Ovary (tissue), 9 donors: Measurements from ENCODE around the gene FMN1. TPM values are rescaled to one million over a fixed set of nuclear protein-coding genes. Genes with fewer than 3 reads are reported as not detected.
A peak's percentile ranks its signal among the peaks of the same experiment; 100 is the strongest.

Source experiments
- DNase-seq, 5 donors: peaks; one replicate each; pipeline ENCODE4 v3.0.0-alpha.2; 2019 to 2020
- H3K27ac ChIP-seq, 2 donors: fragments of 200-600 bp; one replicate each; pipeline versions ENCODE4 v1.5.1 to v1.8.0; 2019 to 2022
- H3K27me3 ChIP-seq: fragments of 200-600 bp; one replicate; pipeline ENCODE4 v1.8.0; 2022
- H3K36me3 ChIP-seq: fragments of 200-600 bp; sonication (generic); one replicate; pipeline ENCODE4 v1.5.1; 2019
- H3K4me1 ChIP-seq: one replicate; pipeline ENCODE4 v1.8.1; 2013; ENCODE audit warnings: mild to moderate bottlenecking, moderate library complexity; ENCODE audit not compliant: insufficient read depth
- H3K4me3 ChIP-seq: fragments of 200-600 bp; sonication (generic); one replicate; pipeline ENCODE4 v1.5.1; 2017
- H3K9me3 ChIP-seq, 2 donors: fragments of 200-600 bp in 1 of 2; sonication (generic) in 1 of 2; one replicate each; pipeline versions ENCODE4 v1.5.1 to v1.8.1; 2013 to 2019; ENCODE audit warnings: mild to moderate bottlenecking in 1 of 2, moderate library complexity in 1 of 2
- EP300 ChIP-seq: sonication (generic); formaldehyde crosslinking; IDR thresholded peaks from one replicate; pipeline ENCODE4 v1.6.1; 2017; ENCODE audit warnings: antibody characterized with exemption
- POLR2A ChIP-seq: fragments of 450-650 bp; IDR thresholded peaks from one replicate; pipeline ENCODE4 v1.6.1; 2017; ENCODE audit warnings: antibody characterized with exemption, mild to moderate bottlenecking, moderate library complexity
- WGBS, 3 donors: extraction: QIAGEN DNeasy Blood & Tissue Kit in 1 of 3; methylation state at CpG; one replicate each; pipeline versions ENCODE4 v1.1.5 to v1.1.7; 2013 to 2017; 5-methylcytosine and 5-hydroxymethylcytosine counted together
- intact Hi-C, 4 donors: fragments of 100-400 bp; cut with DNase I; formaldehyde crosslinking; loops; one replicate each; pipeline versions ENCODE4 v1.11.0 to v1.15.1; 2022 to 2023
- polyA plus RNA-seq, 2 donors: library from polyadenylated mRNA; stranded (reverse); fragments of 200-250 nt in 1 of 2; fragments of 350-450 nt in 1 of 2; fragmentation: Illumina TruSeq in 1 of 2; extraction: RNeasy Lipid Tissue Mini Kit (QIAGEN cat#74804) in 1 of 2; gene quantifications; one replicate each; pipeline ENCODE4 v1.2.3, GENCODE V29; 2013 to 2014
- total RNA-seq, 7 donors: library from RNA; depleted of rRNA in 2 of 7; stranded (reverse); fragments of >200 nt in 2 of 7; fragmentation: NEBNext Ultra II Directional in 3 of 7; extraction: Animal tissue kit (Norgen Biotek cat#: 25700) in 3 of 7; gene quantifications; one replicate each; pipeline versions ENCODE4 v1.1.0 to v1.2.4, GENCODE V29; 2016 to 2023
- TF ChIP-seq, protein P1 (sequence below), 3 donors: fragments of 450-650 bp in 2 of 3; fragments of 200-600 bp in 1 of 3; IDR thresholded peaks; one replicate each; pipeline versions ENCODE4 v1.5.1 to v1.8.0; 2016 to 2022; ENCODE audit warnings: antibody characterized with exemption in 3 of 3, mild to moderate bottlenecking in 1 of 3
- donor health status: DM: no; HTN: no; CAD: no; lungs with moderate emphysema.
- donor health status: DM: no; HTN: no; CAD: no.
- donor health status: Bipolar disorder and iron deficiency.
- donor health status: DM: yes; HTN: yes; CAD: no.
- donor health status: DM: no; HTN: no; CAD: no.
- donor health status: DM: yes; HTN: yes; CAD: no.

The FMN1 gene
- total and polyA plus RNA-seq, 9 donors = 0.13 to 16.9 (median 2.6) TPM

DNA sequence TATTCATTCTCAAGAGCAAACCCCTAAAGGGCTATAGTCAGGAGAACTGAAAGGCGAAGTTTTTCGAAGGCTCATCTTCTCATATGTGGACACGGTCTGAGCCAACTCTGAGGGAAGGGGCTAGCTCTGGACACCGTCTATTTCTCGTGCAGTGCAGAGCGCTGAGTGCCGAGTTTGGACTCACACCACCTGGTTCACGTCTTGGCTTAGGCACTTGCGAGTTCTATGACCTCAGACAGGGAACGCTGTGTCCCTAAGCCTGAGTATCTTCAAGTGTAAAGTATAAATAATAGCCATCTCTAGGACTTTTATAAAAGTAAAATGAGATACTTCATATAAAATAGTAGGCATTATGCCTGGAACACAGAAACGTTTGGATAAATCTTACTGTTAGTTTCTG is 223.7 kb downstream of the FMN1 start:
- intact Hi-C loops = no loop called here
- TF ChIP-seq, protein P1, sequence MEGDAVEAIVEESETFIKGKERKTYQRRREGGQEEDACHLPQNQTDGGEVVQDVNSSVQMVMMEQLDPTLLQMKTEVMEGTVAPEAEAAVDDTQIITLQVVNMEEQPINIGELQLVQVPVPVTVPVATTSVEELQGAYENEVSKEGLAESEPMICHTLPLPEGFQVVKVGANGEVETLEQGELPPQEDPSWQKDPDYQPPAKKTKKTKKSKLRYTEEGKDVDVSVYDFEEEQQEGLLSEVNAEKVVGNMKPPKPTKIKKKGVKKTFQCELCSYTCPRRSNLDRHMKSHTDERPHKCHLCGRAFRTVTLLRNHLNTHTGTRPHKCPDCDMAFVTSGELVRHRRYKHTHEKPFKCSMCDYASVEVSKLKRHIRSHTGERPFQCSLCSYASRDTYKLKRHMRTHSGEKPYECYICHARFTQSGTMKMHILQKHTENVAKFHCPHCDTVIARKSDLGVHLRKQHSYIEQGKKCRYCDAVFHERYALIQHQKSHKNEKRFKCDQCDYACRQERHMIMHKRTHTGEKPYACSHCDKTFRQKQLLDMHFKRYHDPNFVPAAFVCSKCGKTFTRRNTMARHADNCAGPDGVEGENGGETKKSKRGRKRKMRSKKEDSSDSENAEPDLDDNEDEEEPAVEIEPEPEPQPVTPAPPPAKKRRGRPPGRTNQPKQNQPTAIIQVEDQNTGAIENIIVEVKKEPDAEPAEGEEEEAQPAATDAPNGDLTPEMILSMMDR (IDR thresholded peaks at IDR 0.05) = no peak
- TF ChIP-seq POLR2A = no peak
- TF ChIP-seq EP300 = no peak
- no peak overlapping the region for H3K4me3 ChIP-seq
- H3K4me1 ChIP-seq = no peaks in the 10 kb centered on the region
- WGBS, 3 donors = 18 to 30% (median 26%) methylated on average over 11 of the region's 11 CpGs
- H3K27me3 ChIP-seq = no peaks in the 10 kb centered on the region
- no peaks in the 10 kb centered on the region for H3K9me3 ChIP-seq
- H3K36me3 ChIP-seq = no peaks in the 10 kb centered on the region
- H3K27ac ChIP-seq = no peak overlapping the region
- peak in 2 of 5 donors; percentile 31 to 67 for DNase-seq

DNA sequence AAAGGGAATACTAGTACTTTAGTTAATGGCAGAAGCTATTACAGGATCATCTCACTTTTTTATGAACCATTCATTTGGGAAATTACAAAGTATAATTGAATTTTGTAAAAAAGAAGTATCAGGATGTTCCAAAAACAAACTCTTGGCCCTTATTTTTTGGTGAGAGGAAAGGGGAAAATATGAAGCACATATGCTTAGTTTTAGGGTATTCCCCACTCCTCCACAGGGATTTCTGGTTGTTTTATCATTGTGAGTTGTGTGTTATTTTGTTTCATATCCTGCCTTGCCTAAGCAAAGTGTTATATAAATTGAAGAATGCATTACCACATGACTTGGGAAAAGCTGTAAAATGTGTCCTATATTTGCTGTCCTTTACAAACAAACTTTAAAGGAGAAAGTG is 227.0 kb downstream of the FMN1 start:
- no peak for DNase-seq
- intact Hi-C loops = no loop called here
- Histone ChIP-seq H3K4me3 (no peak overlapping the region), H3K27me3 (no peaks in the 10 kb centered on the region), H3K4me1 (no peaks in the 10 kb centered on the region), H3K27ac (no peak overlapping the region), H3K9me3 (no peaks in the 10 kb centered on the region), H3K36me3 (no peaks in the 10 kb centered on the region)
- TF ChIP-seq, protein P1 (IDR thresholded peaks at IDR 0.05) = no peak
- no peak for TF ChIP-seq POLR2A
- TF ChIP-seq EP300 = no peak

DNA sequence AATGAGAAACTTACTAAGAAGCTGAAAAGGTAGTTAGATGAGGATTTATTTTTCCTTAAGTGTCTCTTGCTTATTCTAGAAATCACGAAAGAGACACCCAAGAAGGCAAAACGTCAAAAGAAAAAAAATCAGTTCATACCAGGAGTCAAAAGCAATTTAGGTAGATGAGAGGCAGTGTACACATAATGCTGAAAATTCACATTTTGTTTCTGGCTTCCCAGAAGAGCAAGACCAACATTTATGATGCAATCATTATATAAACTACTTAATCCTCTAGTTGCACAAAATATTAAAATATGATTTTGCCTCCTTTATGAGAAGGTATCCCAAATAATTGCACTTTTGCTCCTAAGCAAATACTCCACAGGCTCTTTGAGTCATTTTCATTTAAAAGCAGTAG is 228.0 kb downstream of the FMN1 start:
- H3K36me3 ChIP-seq = no peaks in the 10 kb centered on the region
- DNase-seq = no peak
- no peak overlapping the region for H3K27ac ChIP-seq
- intact Hi-C loops = no loop called here
- no peaks in the 10 kb centered on the region for H3K4me1 ChIP-seq
- WGBS, 3 donors = 78 to 89% (median 78%) methylated on average over 2 of the region's 2 CpGs
- no peak overlapping the region for H3K4me3 ChIP-seq
- no peaks in the 10 kb centered on the region for H3K27me3 ChIP-seq
- H3K9me3 ChIP-seq = no peaks in the 10 kb centered on the region
- TF ChIP-seq POLR2A (no peak), EP300 (no peak)
- TF ChIP-seq, protein P1 (IDR thresholded peaks at IDR 0.05) = no peak

DNA sequence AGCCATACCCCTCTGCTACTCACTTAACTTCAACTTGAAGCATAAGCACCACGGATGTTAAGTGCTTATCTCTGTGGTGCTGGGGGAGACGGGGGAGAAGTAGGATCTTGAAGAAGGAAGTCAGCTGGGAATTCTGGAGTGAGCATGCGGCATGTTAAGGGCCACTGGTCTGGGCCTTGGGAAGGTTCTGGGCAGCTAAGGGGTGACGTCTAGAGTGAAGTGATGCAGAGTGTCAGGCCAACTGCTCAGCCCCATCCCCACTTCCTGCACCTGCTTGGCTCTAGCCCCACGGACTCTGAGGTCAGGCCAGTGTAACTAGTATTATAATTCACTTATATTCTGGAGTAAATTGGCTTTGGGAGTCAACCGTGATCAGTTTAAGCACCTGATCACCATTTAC is 228.6 kb downstream of the FMN1 start:
- intact Hi-C loops = no loop called here
- Histone ChIP-seq H3K4me1 (no peaks in the 10 kb centered on the region), H3K4me3 (no peak overlapping the region), H3K27me3 (no peaks in the 10 kb centered on the region), H3K36me3 (no peaks in the 10 kb centered on the region), H3K27ac (no peak overlapping the region), H3K9me3 (no peaks in the 10 kb centered on the region)
- no peak for TF ChIP-seq POLR2A
- TF ChIP-seq, protein P1 (IDR thresholded peaks at IDR 0.05) = no peak
- no peak for TF ChIP-seq EP300
- 63 to 79% (median 72%) methylated on average over 6 of the region's 6 CpGs for WGBS, 3 donors
- DNase-seq = no peak

DNA sequence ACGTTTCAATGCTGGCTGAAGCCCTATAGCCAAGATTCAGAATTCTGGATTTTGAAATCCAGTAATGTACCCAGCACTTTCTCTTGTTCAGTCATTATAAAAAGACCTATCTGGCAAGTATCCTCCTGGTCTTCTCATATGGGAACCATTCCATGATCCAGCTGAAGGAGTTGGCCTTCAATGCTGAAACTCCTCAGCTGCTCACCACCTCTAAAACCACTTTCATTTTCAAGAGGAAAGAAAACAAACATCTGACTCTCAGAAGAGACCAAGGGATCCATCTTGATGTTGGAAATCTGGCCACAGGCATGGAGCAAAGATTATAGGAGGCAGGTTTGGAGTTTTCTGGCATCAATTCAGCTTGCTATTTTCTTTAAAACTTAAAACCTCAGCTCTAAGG is 235.4 kb downstream of the FMN1 start:
- no peak overlapping the region for H3K4me3 ChIP-seq
- no peaks in the 10 kb centered on the region for H3K4me1 ChIP-seq
- WGBS, 3 donors = 48 to 50% (median 49%) methylated on average over 1 of the region's 1 CpG
- intact Hi-C loops = no loop called here
- H3K9me3 ChIP-seq = no peaks in the 10 kb centered on the region
- H3K36me3 ChIP-seq = no peaks in the 10 kb centered on the region
- no peaks in the 10 kb centered on the region for H3K27me3 ChIP-seq
- DNase-seq = no peak
- TF ChIP-seq, protein P1 (IDR thresholded peaks at IDR 0.05) = no peak
- no peak for TF ChIP-seq EP300
- no peak for TF ChIP-seq POLR2A
- no peak overlapping the region for H3K27ac ChIP-seq
